Smooth muscle cell (in vitro differentiated cells): ENCODE measurements around the gene CSTA. TPM values are rescaled to one million over a fixed set of nuclear protein-coding genes. Genes with fewer than 3 reads are reported as not detected.

Experiments
- DNase-seq: peaks from one replicate; lab custom pipeline; 2025; ENCODE audit not compliant: unreplicated experiment; lab: John Stamatoyannopoulos, UW
- H2AFZ ChIP-seq: fragments of 200-600 bp; sonication (generic); 2 replicates; pipeline ENCODE4 v1.6.0; 2016; ENCODE audit warnings: antibody characterized with exemption, low read depth, mild to moderate bottlenecking
- H3F3A ChIP-seq: fragments of 200-600 bp; sonication (generic); 2 replicates; pipeline ENCODE4 v1.6.0; 2017; ENCODE audit warnings: antibody characterized with exemption, low read depth
- H3K27ac ChIP-seq: fragments of 200-600 bp; sonication (generic); 2 replicates; pipeline ENCODE4 v1.5.1; 2016; ENCODE audit warnings: low read depth, mild to moderate bottlenecking
- H3K27me3 ChIP-seq: fragments of 200-600 bp; sonication (generic); 2 replicates; pipeline ENCODE4 v1.6.1; 2016; ENCODE audit warnings: low read depth, mild to moderate bottlenecking
- H3K36me3 ChIP-seq: fragments of 200-600 bp; sonication (generic); 2 replicates; pipeline ENCODE4 v1.5.1; 2016; ENCODE audit warnings: low read depth
- H3K4me1 ChIP-seq: fragments of 200-600 bp; sonication (generic); 2 replicates; pipeline ENCODE4 v1.5.1; 2016; ENCODE audit warnings: low read depth
- H3K4me2 ChIP-seq: fragments of 200-600 bp; sonication (generic); 2 replicates; pipeline ENCODE4 v1.6.0; 2016; ENCODE audit warnings: mild to moderate bottlenecking
- H3K4me3 ChIP-seq: fragments of 200-600 bp; sonication (generic); 2 replicates; pipeline ENCODE4 v1.5.1; 2016; ENCODE audit warnings: mild to moderate bottlenecking
- H3K79me2 ChIP-seq: fragments of 200-600 bp; sonication (generic); 2 replicates; pipeline ENCODE4 v1.6.0; 2016; ENCODE audit warnings: low read depth, mild to moderate bottlenecking
- H3K9ac ChIP-seq: fragments of 200-600 bp; sonication (generic); 2 replicates; pipeline ENCODE4 v1.6.0; 2016; ENCODE audit warnings: low read depth
- H3K9me3 ChIP-seq: fragments of 200-600 bp; sonication (generic); replicated peaks from 2 replicates; pipeline ENCODE4 v1.5.1; 2016; ENCODE audit warnings: low read depth
- H4K20me1 ChIP-seq: fragments of 200-600 bp; sonication (generic); 2 replicates; pipeline ENCODE4 v1.6.0; 2016; ENCODE audit warnings: low read depth
- WGBS: methylation state at CpG from one replicate; pipeline ENCODE4 v1.1.7; 2016; ENCODE audit warnings: low lambda C conversion rate; 5-methylcytosine and 5-hydroxymethylcytosine counted together
- polyA plus RNA-seq: library from polyadenylated mRNA; unstranded; fragments of >200 nt; fragmentation: Nextera tagmentation; extraction: Ambion mirVana; gene quantifications from 2 replicates; pipeline ENCODE4 v1.2.1, GENCODE V29; 2016
- total RNA-seq: library from RNA; depleted of rRNA; stranded (reverse); fragments of >200 nt; gene quantifications from 2 replicates; pipeline ENCODE4 v1.2.3, GENCODE V29; 2014
- TF ChIP-seq, protein P1 (sequence below): fragments of 200-600 bp; sonication (generic); IDR thresholded peaks from 2 replicates; pipeline ENCODE4 v1.5.1; 2017; ENCODE audit warnings: borderline replicate concordance, mild to moderate bottlenecking, antibody characterized with exemption; ENCODE audit not compliant: insufficient read depth, poor library complexity, severe bottlenecking

Gene CSTA
- total and polyA plus RNA-seq, 2 experiments from 2014 or later, result 19.7 to 51.7 TPM

DNA sequence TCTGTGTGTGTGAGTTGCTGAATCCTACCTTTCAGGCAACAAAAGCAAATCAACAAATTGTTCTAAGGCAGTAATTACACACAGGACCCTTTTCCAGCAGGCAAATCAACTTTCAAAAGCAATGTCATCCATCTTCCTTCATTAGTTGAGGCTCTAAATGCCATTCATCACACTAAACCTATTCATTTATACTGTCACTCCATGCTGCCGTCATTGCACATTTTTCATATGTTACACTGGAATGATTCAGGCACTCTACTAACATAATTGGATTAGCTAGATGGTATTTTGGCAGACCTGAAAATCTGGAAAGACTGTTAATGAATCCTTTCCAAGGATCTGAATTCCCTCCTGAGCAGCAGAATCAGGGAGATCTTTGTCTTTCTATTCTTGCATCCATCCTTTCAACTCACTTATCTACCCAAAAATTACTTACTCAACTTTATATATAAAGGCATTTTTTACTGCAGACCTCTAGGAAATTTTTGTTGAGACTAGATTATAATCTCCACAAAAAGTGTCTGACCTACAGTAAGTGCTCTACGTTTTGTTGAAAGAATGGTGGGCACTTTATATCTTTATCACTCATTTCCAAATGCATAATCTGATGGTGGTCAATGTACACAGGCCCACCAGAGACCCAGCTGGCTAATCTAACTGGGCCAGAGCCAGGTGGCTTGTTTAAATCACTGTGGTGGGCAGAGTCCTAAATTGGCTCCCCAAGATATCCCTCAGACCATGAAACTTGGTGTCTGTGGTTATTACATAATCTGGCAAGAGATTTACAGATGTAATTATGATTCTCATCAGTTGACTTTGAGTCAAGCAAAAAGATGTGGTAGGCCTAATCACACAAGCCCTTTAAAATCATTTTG, 33.0 kb downstream of the CSTA start:
- 82% methylated on average over 2 of the region's 2 CpGs for WGBS
- H3K9me3 ChIP-seq, result no peaks in the 10 kb centered on the region
- no peak overlapping the region for H3K9ac ChIP-seq
- TF ChIP-seq, protein P1, sequence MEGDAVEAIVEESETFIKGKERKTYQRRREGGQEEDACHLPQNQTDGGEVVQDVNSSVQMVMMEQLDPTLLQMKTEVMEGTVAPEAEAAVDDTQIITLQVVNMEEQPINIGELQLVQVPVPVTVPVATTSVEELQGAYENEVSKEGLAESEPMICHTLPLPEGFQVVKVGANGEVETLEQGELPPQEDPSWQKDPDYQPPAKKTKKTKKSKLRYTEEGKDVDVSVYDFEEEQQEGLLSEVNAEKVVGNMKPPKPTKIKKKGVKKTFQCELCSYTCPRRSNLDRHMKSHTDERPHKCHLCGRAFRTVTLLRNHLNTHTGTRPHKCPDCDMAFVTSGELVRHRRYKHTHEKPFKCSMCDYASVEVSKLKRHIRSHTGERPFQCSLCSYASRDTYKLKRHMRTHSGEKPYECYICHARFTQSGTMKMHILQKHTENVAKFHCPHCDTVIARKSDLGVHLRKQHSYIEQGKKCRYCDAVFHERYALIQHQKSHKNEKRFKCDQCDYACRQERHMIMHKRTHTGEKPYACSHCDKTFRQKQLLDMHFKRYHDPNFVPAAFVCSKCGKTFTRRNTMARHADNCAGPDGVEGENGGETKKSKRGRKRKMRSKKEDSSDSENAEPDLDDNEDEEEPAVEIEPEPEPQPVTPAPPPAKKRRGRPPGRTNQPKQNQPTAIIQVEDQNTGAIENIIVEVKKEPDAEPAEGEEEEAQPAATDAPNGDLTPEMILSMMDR, result no peak
- no peak overlapping the region for H2AFZ ChIP-seq
- no peaks in the 10 kb centered on the region for H4K20me1 ChIP-seq
- no peaks in the 10 kb centered on the region for H3K4me1 ChIP-seq
- peak overlapping the region; percentile 54 for H3K27ac ChIP-seq
- H3K36me3 ChIP-seq, result peaks cover 9% of the 10 kb centered on the region
- no peaks in the 10 kb centered on the region for H3K79me2 ChIP-seq
- DNase-seq, result no peak
- H3K4me2 ChIP-seq, result no peak overlapping the region
- no peaks in the 10 kb centered on the region for H3K27me3 ChIP-seq
- H3F3A ChIP-seq, result no peaks in the 10 kb centered on the region
- no peak overlapping the region for H3K4me3 ChIP-seq

DNA sequence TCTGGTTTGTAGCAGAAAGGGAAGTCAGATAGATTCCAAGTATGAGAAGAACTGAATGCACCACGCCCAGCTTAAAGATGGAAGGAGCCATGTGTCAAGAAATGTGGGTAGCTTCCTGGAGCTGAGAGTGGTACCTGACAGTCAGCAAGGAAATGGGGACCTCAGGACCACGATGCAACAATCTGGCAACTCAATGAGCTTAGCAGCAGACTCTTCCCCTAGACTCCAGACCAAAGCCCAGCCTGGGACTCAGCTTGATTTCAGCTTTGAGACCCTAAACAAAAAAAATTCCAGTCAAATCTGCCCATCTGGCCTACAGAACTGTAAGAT, 33.6 kb downstream of the CSTA start:
- no peak overlapping the region for H3K4me2 ChIP-seq

DNA sequence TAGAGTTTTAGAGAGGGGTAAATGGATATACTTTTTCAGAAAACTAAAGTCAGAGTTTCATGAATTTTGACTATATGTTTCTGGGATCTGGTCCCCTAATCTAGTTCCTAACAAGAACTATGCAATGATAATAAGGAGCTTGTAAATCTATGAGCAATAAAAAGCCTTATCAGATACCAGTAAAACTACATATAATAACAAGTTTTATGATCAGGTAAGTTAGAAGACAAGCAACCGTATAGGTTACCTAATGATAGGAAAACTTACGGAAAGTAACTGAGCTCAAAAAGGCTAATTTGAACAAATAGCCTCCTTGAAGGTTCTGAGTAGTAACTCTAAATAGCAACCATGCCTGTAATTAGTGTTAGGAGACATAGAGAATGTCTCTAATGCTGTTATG, 37.0 kb downstream of the CSTA start:
- Histone ChIP-seq H3F3A (no peaks in the 10 kb centered on the region), H3K9me3 (no peaks in the 10 kb centered on the region), H3K4me1 (no peaks in the 10 kb centered on the region), H2AFZ (no peak overlapping the region), H3K27me3 (no peaks in the 10 kb centered on the region), H3K27ac (no peak overlapping the region), H4K20me1 (no peaks in the 10 kb centered on the region), H3K4me2 (no peak overlapping the region), H3K4me3 (no peak overlapping the region), H3K9ac (no peak overlapping the region), H3K79me2 (no peaks in the 10 kb centered on the region), H3K36me3 (peaks cover 12% of the 10 kb centered on the region)
- DNase-seq, result no peak
- TF ChIP-seq, protein P1, result no peak
- 92% methylated on average over 2 of the region's 2 CpGs for WGBS

More for the DNA sequence above, 33.6 kb downstream of the CSTA start:
- H4K20me1 ChIP-seq, result no peaks in the 10 kb centered on the region
- H3K36me3 ChIP-seq, result peaks cover 12% of the 10 kb centered on the region
- H3K27me3 ChIP-seq, result no peaks in the 10 kb centered on the region
- no peak for DNase-seq
- no peaks in the 10 kb centered on the region for H3K79me2 ChIP-seq
- no peak overlapping the region for H2AFZ ChIP-seq
- TF ChIP-seq, protein P1, result no peak
- H3F3A ChIP-seq, result no peaks in the 10 kb centered on the region
- H3K9ac ChIP-seq, result no peak overlapping the region
- H3K9me3 ChIP-seq, result no peaks in the 10 kb centered on the region
- H3K4me3 ChIP-seq, result no peak overlapping the region
- no peaks in the 10 kb centered on the region for H3K4me1 ChIP-seq
- H3K27ac ChIP-seq, result no peak overlapping the region
- WGBS, result 93% methylated on average over 2 of the region's 2 CpGs

DNA sequence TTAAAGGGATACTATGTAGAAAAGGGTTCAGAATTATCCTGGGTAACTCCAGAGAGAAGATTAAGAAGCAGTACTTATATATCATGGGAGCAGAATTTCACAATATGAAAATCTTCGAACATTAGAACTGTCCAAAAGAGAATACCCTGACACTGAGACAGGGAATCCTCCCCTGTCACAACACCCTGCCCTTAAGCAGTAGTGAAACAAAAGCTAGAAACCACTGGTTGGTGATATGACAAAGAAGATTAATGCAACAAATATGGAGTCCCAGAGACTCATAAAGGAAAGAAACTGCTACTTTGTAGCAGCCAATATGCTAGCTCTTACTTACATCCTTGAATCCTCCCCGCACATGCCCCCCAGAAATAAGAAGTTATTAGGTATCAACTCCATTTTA, 39.4 kb downstream of the CSTA start:
- Histone ChIP-seq H3F3A (no peaks in the 10 kb centered on the region), H3K4me2 (no peak overlapping the region), H4K20me1 (no peaks in the 10 kb centered on the region), H2AFZ (no peak overlapping the region), H3K9me3 (no peaks in the 10 kb centered on the region), H3K36me3 (peaks cover 12% of the 10 kb centered on the region), H3K79me2 (no peaks in the 10 kb centered on the region), H3K9ac (no peak overlapping the region), H3K4me1 (no peaks in the 10 kb centered on the region), H3K4me3 (no peak overlapping the region), H3K27ac (no peak overlapping the region), H3K27me3 (no peaks in the 10 kb centered on the region)
- TF ChIP-seq, protein P1, result no peak
- 58% methylated on average over 2 of the region's 2 CpGs for WGBS
- no peak for DNase-seq
